K562 (cell line): ENCODE data around the gene WDCP. TPM values are rescaled to one million over a fixed set of nuclear protein-coding genes. Genes with fewer than 3 reads are reported as not detected.
A peak's percentile ranks its signal among the peaks of the same experiment; 100 is the strongest.

Experiments used
- ASH1L ChIP-seq: fragments of 450-650 bp; IDR thresholded peaks from 2 replicates; pipeline ENCODE4 v1.6.1; 2018; ENCODE audit warnings: borderline replicate concordance, mild to moderate bottlenecking, low read depth; ENCODE audit not compliant: partially characterized antibody
- ATF7 ChIP-seq: fragments of 450-650 bp; IDR thresholded peaks from 2 replicates; pipeline ENCODE4 v1.7.1; 2014; ENCODE audit warnings: mild to moderate bottlenecking, moderate library complexity
- GABPB2 ChIP-seq: fragments of 250-450 bp; sonication (Bioruptor Pico); conservative IDR thresholded peaks from 2 replicates; pipeline ENCODE4 v1.5.1; 2021; ENCODE audit warnings: mild to moderate bottlenecking
- GTF3C2 ChIP-seq: IDR thresholded peaks from 3 replicates; pipeline ENCODE4 v1.6.1; 2011; ENCODE audit warnings: borderline replicate concordance, mild to moderate bottlenecking, moderate library complexity; ENCODE audit not compliant: insufficient read length; ENCODE audit errors: extremely low read depth
- HSF4 ChIP-seq: fragments of 250-450 bp; sonication (Bioruptor Pico); IDR thresholded peaks from 2 replicates; pipeline ENCODE4 v2.1.2; 2022; ENCODE audit warnings: mild to moderate bottlenecking, moderate library complexity, borderline replicate concordance
- MCM5 ChIP-seq: fragments of 450-650 bp; IDR thresholded peaks from 2 replicates; pipeline ENCODE4 v1.6.1; 2016; ENCODE audit warnings: low read depth
- NUFIP1 ChIP-seq: fragments of 450-650 bp; IDR thresholded peaks from 2 replicates; pipeline ENCODE4 v1.6.1; 2018; ENCODE audit not compliant: partially characterized antibody
- POLR2AphosphoS2 ChIP-seq: IDR thresholded peaks from 2 replicates; pipeline ENCODE4 v1.6.1; 2012; ENCODE audit warnings: low read length, improper control_type of control experiment
- RHOXF2B ChIP-seq: fragments of 250-450 bp; sonication (Bioruptor Pico); conservative IDR thresholded peaks from 2 replicates; pipeline ENCODE4 v1.5.1; 2021
- TEAD1 ChIP-seq, 2 experiments: fragments of 450-650 bp in 1 of 2; sonication (generic) in 1 of 2; formaldehyde crosslinking; IDR thresholded peaks; 2 replicates each; pipeline versions ENCODE4 v1.4.0 to v1.8.0; 2020 to 2022; ENCODE audit warnings: mild to moderate bottlenecking in 2 of 2, missing genetic modification reagents in 1 of 2
- YBX1 ChIP-seq: fragments of 450-650 bp; IDR thresholded peaks from 2 replicates; pipeline ENCODE4 v1.7.1; 2016; ENCODE audit warnings: mild to moderate bottlenecking
- ZNF75A ChIP-seq: fragments of 450-650 bp; formaldehyde crosslinking; IDR thresholded peaks from 2 replicates; pipeline ENCODE4 v1.4.0; 2020; ENCODE audit warnings: mild to moderate bottlenecking
- ZNF76 ChIP-seq: fragments of 250-450 bp; sonication (Bioruptor Pico); IDR thresholded peaks from 2 replicates; pipeline ENCODE4 v1.4.0; 2020; ENCODE audit warnings: mild to moderate bottlenecking, moderate library complexity, borderline replicate concordance
- ZNF785 ChIP-seq: fragments of 250-450 bp; sonication (Bioruptor Pico); IDR thresholded peaks from 2 replicates; pipeline ENCODE4 v1.4.0; 2020; ENCODE audit warnings: mild to moderate bottlenecking
- polyA plus RNA-seq, 8 experiments: library from polyadenylated mRNA; depleted of rRNA in 4 of 8; stranded (reverse) in 5 of 8; unstranded in 3 of 8; fragments of >200 nt; fragmentation: Nextera tagmentation in 2 of 8; fragmentation: Illumina TruSeq in 1 of 8; extraction: Ambion mirVana in 2 of 8; extraction: Trizol in 1 of 8; gene quantifications; 2 replicates each; pipeline versions ENCODE4 v1.2.1 to v1.2.3, GENCODE V29; 2011 to 2014; ENCODE audit warnings: inconsistent platforms in 1 of 8, missing spikeins in 1 of 8
- total RNA-seq, 7 experiments: library from RNA; depleted of rRNA in 6 of 7; stranded (reverse); fragments of >200 nt in 6 of 7; fragmentation: Illumina TruSeq in 2 of 7; extraction: Trizol in 2 of 7; gene quantifications; 2 replicates each; pipeline versions ENCODE4 v1.2.1 to v1.2.3, GENCODE V29; 2011 to 2021; ENCODE audit warnings: low replicate concordance in 1 of 7
- TF ChIP-seq, protein P1 (sequence below): fragments of 450-650 bp; formaldehyde crosslinking; IDR thresholded peaks from 2 replicates; pipeline ENCODE4 v1.4.0; 2022; ENCODE audit warnings: mild to moderate bottlenecking, moderate library complexity
- TF ChIP-seq, protein P2 (sequence below): fragments of 450-650 bp; conservative IDR thresholded peaks from 2 replicates; pipeline ENCODE4 v1.6.1; 2016; ENCODE audit warnings: missing genetic modification characterization, low read depth, mild to moderate bottlenecking, control low read depth, missing compliant biosample characterization
- TF ChIP-seq, protein P3 (sequence below): sonication (generic); formaldehyde crosslinking; IDR thresholded peaks from 2 replicates; pipeline ENCODE4 v1.5.0; 2020; ENCODE audit warnings: missing genetic modification reagents

Gene WDCP
- total and polyA plus RNA-seq, 9 of the 15 experiments (the other 6 are each of a cell fraction or from before 2014, with no cell fraction given), result 10.1 to 41.4 (median 21.8) TPM

DNA sequence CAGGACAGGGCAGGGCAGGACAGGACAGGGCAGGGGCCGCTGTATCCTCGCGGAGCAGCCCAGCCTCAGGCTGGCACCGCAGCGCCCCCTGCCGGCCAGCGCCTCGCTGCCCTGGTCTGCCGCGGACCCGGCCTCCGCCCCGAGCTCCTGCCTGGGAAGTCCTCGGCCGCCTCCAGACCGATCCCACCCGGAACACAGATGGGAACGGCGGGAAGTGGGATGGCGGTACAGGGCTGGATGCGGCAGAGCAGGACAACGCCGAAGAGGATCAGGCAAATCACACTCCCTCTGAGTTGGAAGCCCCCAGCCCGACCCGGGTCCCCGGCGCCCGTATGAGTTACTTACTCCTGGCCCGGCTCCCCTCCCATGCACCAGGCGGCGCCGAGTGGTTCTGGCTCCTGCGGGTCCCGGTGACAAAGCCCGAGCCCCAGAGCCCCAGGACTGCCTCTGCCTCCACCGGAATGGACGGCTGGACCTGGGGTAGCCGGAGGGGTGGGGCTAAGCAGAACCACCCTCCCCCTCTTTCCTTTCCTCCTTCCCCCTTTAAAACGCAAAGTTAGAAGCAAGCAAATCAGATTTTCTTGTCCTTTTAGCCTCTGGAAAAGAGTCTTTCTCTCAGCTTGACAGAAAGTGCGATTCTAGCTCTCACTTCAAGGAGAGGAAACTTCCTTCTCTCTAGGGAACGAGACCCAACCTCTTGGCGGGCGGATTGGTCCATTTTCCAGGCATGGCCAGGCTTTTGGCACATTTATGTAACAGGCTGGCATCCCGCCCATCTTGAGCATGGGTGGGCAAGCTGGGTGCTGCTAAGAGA, 37.4 kb upstream of the WDCP start, which contains the start of gene TP53I3 (continued):
- peak; percentile 40 for TF ChIP-seq ASH1L
- no peak for TF ChIP-seq GABPB2 (CRISPR knock-in tag)
- TF ChIP-seq ATF7, result 0 out of 2 replicates have a peak, but pooled peaks have one; percentile 58
- TF ChIP-seq, protein P1, sequence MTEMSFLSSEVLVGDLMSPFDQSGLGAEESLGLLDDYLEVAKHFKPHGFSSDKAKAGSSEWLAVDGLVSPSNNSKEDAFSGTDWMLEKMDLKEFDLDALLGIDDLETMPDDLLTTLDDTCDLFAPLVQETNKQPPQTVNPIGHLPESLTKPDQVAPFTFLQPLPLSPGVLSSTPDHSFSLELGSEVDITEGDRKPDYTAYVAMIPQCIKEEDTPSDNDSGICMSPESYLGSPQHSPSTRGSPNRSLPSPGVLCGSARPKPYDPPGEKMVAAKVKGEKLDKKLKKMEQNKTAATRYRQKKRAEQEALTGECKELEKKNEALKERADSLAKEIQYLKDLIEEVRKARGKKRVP, result no peak
- TF ChIP-seq, protein P2, sequence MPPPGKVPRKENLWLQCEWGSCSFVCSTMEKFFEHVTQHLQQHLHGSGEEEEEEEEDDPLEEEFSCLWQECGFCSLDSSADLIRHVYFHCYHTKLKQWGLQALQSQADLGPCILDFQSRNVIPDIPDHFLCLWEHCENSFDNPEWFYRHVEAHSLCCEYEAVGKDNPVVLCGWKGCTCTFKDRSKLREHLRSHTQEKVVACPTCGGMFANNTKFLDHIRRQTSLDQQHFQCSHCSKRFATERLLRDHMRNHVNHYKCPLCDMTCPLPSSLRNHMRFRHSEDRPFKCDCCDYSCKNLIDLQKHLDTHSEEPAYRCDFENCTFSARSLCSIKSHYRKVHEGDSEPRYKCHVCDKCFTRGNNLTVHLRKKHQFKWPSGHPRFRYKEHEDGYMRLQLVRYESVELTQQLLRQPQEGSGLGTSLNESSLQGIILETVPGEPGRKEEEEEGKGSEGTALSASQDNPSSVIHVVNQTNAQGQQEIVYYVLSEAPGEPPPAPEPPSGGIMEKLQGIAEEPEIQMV (tag), result 0 out of 2 replicates have a peak, but pooled peaks have one; percentile 57
- no peak for TF ChIP-seq GTF3C2
- no peak for TF ChIP-seq HSF4
- no peak for TF ChIP-seq YBX1
- peak in 1 of 2 experiments; percentile 30; a peak in 2 of 4 replicates for TF ChIP-seq TEAD1 (CRISPR knock-in tag; IDR thresholded peaks at IDR 0.05)
- no peak for TF ChIP-seq RHOXF2B
- no peak for TF ChIP-seq ZNF75A (CRISPR knock-in tag)
- no peak for TF ChIP-seq ZNF76 (CRISPR knock-in tag)
- no peak for TF ChIP-seq NUFIP1
- TF ChIP-seq, protein P3, sequence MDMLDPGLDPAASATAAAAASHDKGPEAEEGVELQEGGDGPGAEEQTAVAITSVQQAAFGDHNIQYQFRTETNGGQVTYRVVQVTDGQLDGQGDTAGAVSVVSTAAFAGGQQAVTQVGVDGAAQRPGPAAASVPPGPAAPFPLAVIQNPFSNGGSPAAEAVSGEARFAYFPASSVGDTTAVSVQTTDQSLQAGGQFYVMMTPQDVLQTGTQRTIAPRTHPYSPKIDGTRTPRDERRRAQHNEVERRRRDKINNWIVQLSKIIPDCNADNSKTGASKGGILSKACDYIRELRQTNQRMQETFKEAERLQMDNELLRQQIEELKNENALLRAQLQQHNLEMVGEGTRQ (CRISPR knock-in tag), result no peak
- no peak for TF ChIP-seq ZNF785
- TF ChIP-seq MCM5, result no peak
- TF ChIP-seq POLR2AphosphoS2, result peak; percentile 22; the same call in 1 of the 2 replicates
